ENCODE data around the gene DYNC2H1. TPM values are rescaled to one million over a fixed set of nuclear protein-coding genes. Genes with fewer than 3 reads are reported as not detected.

The DYNC2H1 gene
- total RNA-seq, 1 experiment from 2014 or later: 17.2 TPM

DNA sequence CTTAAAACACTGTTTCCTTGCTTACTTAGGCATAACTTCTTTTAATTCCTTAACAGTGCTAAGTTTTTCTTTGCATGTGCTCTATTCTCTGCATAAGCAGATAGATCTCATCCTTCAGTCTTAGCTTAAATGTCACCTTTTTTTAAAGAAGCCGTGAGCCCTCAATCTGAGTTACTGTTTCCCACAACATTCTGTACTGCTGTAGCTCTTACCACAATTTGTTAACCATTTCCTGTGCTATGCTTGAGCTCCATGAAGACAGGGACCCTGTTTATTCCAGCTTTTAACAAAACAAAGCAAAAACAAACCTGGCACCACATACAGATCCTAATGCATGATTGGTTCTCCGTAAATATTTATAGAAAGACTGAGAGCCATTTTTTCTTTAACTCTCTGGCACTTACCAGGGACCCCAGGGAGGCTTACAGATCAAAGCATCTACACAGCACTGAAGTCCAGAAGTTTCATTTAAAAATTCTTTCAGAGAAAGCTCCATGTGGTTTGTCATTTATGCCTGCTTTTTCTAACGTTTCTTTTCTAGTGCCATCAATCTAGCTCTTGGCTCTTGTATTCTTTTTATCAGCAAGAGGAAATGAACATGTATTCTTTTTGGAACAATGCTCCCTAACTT, 74.9 kb downstream of the DYNC2H1 start (continued):
- TF ChIP-seq ARID4B (CRISPR knock-in tag; IDR thresholded peaks at IDR 0.05; ENCODE audit: borderline replicate concordance) (no peak), FOXJ3 (CRISPR knock-in tag; IDR thresholded peaks at IDR 0.05; ENCODE audit: borderline replicate concordance) (no peak), KAT7 (CRISPR knock-in tag; IDR thresholded peaks at IDR 0.05; ENCODE audit: borderline replicate concordance) (no peak), MYBL2 (CRISPR knock-in tag; IDR thresholded peaks at IDR 0.05) (no peak), IRF1 (CRISPR knock-in tag; IDR thresholded peaks at IDR 0.05) (no peak), HMGA2 (CRISPR knock-in tag; IDR thresholded peaks at IDR 0.05) (no peak), SOX15 (CRISPR knock-in tag; IDR thresholded peaks at IDR 0.05) (no peak), ZSCAN18 (CRISPR knock-in tag; IDR thresholded peaks at IDR 0.05) (no peak), JAZF1 (CRISPR knock-in tag; IDR thresholded peaks at IDR 0.05) (no peak)
- TF ChIP-seq, protein P1, sequence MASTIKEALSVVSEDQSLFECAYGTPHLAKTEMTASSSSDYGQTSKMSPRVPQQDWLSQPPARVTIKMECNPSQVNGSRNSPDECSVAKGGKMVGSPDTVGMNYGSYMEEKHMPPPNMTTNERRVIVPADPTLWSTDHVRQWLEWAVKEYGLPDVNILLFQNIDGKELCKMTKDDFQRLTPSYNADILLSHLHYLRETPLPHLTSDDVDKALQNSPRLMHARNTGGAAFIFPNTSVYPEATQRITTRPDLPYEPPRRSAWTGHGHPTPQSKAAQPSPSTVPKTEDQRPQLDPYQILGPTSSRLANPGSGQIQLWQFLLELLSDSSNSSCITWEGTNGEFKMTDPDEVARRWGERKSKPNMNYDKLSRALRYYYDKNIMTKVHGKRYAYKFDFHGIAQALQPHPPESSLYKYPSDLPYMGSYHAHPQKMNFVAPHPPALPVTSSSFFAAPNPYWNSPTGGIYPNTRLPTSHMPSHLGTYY (CRISPR knock-in tag; IDR thresholded peaks at IDR 0.05): no peak

DNA sequence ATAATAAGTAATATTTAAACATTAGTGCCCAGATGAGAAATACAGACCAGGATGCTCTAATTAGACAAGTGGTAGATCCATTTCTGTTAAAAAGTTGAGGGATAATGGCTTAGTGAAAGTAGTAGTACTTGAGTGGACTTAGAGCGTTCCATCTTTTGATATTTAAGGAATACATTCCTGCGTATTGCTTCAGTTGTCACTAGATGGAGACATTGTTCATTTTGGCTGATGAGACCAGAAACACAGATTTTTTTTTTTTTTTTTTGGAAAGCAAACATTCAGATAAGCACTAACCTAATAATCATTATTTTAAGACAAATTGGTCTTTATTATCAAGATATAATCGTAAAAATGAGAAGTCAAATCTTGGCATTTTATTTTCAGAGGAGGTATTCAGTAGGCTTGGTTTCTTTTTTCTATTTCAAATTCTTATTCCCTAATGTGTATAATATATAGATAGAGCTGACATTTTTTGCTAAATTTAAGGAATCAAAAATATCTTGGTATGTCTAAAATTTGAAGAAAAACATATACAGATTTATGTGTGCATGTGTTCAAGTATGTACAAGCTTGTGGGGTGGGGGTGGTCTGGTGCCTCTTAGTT, 92.9 kb downstream of the DYNC2H1 start:
- H3K36me3 Mint-ChIP-seq: peaks cover 10% of the 10 kb centered on the region
- peak; percentile 51; the same call in 1 of the 2 replicates for ATAC-seq
- POLR2A ChIA-PET: no interaction called here

More for the DNA sequence above, 92.9 kb downstream of the DYNC2H1 start:
- no peak overlapping the region for H3K27ac Mint-ChIP-seq
- H3K9me3 Mint-ChIP-seq: no peaks in the 10 kb centered on the region
- H3K4me1 Mint-ChIP-seq: no peaks in the 10 kb centered on the region
- no peak for DNase-seq (ENCODE audit: low spot score)
- TF ChIP-seq ZNF512 (CRISPR knock-in tag; IDR thresholded peaks at IDR 0.05; ENCODE audit: borderline replicate concordance): no peak
- TF ChIP-seq, protein P2, sequence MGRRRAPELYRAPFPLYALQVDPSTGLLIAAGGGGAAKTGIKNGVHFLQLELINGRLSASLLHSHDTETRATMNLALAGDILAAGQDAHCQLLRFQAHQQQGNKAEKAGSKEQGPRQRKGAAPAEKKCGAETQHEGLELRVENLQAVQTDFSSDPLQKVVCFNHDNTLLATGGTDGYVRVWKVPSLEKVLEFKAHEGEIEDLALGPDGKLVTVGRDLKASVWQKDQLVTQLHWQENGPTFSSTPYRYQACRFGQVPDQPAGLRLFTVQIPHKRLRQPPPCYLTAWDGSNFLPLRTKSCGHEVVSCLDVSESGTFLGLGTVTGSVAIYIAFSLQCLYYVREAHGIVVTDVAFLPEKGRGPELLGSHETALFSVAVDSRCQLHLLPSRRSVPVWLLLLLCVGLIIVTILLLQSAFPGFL (CRISPR knock-in tag; IDR thresholded peaks at IDR 0.05; ENCODE audit: borderline replicate concordance): no peak
- no peak for TF ChIP-seq IRF2 (CRISPR knock-in tag; IDR thresholded peaks at IDR 0.05; ENCODE audit: borderline replicate concordance, low read depth)
- TF ChIP-seq, protein P3, sequence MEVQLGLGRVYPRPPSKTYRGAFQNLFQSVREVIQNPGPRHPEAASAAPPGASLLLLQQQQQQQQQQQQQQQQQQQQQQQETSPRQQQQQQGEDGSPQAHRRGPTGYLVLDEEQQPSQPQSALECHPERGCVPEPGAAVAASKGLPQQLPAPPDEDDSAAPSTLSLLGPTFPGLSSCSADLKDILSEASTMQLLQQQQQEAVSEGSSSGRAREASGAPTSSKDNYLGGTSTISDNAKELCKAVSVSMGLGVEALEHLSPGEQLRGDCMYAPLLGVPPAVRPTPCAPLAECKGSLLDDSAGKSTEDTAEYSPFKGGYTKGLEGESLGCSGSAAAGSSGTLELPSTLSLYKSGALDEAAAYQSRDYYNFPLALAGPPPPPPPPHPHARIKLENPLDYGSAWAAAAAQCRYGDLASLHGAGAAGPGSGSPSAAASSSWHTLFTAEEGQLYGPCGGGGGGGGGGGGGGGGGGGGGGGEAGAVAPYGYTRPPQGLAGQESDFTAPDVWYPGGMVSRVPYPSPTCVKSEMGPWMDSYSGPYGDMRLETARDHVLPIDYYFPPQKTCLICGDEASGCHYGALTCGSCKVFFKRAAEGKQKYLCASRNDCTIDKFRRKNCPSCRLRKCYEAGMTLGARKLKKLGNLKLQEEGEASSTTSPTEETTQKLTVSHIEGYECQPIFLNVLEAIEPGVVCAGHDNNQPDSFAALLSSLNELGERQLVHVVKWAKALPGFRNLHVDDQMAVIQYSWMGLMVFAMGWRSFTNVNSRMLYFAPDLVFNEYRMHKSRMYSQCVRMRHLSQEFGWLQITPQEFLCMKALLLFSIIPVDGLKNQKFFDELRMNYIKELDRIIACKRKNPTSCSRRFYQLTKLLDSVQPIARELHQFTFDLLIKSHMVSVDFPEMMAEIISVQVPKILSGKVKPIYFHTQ (CRISPR knock-in tag; IDR thresholded peaks at IDR 0.05): no peak
- no peak for TF ChIP-seq FOXK1 (CRISPR knock-in tag; IDR thresholded peaks at IDR 0.05)
- CTCF ChIA-PET: interaction anchor here (0.7 kb wide), 1 partner anchor 42 kb away, joined by 3 read pairs; no protein-coding TSS in a partner anchor
- no peaks in the 10 kb centered on the region for H3K27me3 Mint-ChIP-seq (ENCODE audit: low read depth)
- no peak overlapping the region for H3K4me3 Mint-ChIP-seq

All from WTC11 (cell line).